ENCODE results near the gene PARD3. TPM values are rescaled to one million over a fixed set of nuclear protein-coding genes. Genes with fewer than 3 reads are reported as not detected.
"Not testable (repeated sequence)": the region's sequence is repeated elsewhere in the genome, so short reads cannot be mapped to it uniquely, and the experiment has no call there.

Gene PARD3
- total RNA-seq, 3 donors from 2014 or later, result 0.35 to 0.53 (median 0.37) TPM

GRCh38 chr10:34465678-34466077, 349.4 kb downstream of the PARD3 start:
- no peaks in the 10 kb centered on the region for H3K4me1 Mint-ChIP-seq (ENCODE audit: low read depth)
- H3K36me3 Mint-ChIP-seq (ENCODE audit: insufficient read depth), result no peaks in the 10 kb centered on the region
- peaks cover 3% of the 10 kb centered on the region for H3K27me3 Mint-ChIP-seq (ENCODE audit: low read depth)
- H3K9me3 Mint-ChIP-seq, result no peaks in the 10 kb centered on the region
- no peak overlapping the region for H3K4me3 Mint-ChIP-seq
- ATAC-seq, result no peak
- DNase-seq, result no peak

- H3K4me1 Mint-ChIP-seq (ENCODE audit: low read depth), result no peaks in the 10 kb centered on the region
- H3K27me3 Mint-ChIP-seq (ENCODE audit: low read depth), result no peaks in the 10 kb centered on the region
- ATAC-seq (no peak), DNase-seq (no peak)
- H3K36me3 Mint-ChIP-seq (ENCODE audit: insufficient read depth), result no peaks in the 10 kb centered on the region
- no peaks in the 10 kb centered on the region for H3K9me3 Mint-ChIP-seq
- H3K4me3 Mint-ChIP-seq, result no peak overlapping the region
Observed at GRCh38 chr10:34464591-34464990, 350.5 kb downstream of the PARD3 start.

GRCh38 chr10:34464000-34464399, 351.1 kb downstream of the PARD3 start:
- ATAC-seq (no peak), DNase-seq (no peak)
- Mint-ChIP-seq H3K9me3 (no peaks in the 10 kb centered on the region), H3K27me3 (ENCODE audit: low read depth) (no peaks in the 10 kb centered on the region), H3K36me3 (ENCODE audit: insufficient read depth) (no peaks in the 10 kb centered on the region), H3K4me1 (ENCODE audit: low read depth) (no peaks in the 10 kb centered on the region), H3K4me3 (no peak overlapping the region)

- H3K4me3 Mint-ChIP-seq, result no peak overlapping the region
- H3K36me3 Mint-ChIP-seq (ENCODE audit: insufficient read depth), result no peaks in the 10 kb centered on the region
- ATAC-seq, result no peak
- no peaks in the 10 kb centered on the region for H3K27me3 Mint-ChIP-seq (ENCODE audit: low read depth)
- H3K9me3 Mint-ChIP-seq, result no peaks in the 10 kb centered on the region
- H3K4me1 Mint-ChIP-seq (ENCODE audit: low read depth), result no peaks in the 10 kb centered on the region
- no peak for DNase-seq
Observed at GRCh38 chr10:34462993-34463392, 352.1 kb downstream of the PARD3 start.

- Mint-ChIP-seq H3K36me3 (ENCODE audit: insufficient read depth) (no peaks in the 10 kb centered on the region), H3K4me3 (no peak overlapping the region), H3K9me3 (no peaks in the 10 kb centered on the region), H3K27me3 (ENCODE audit: low read depth) (no peaks in the 10 kb centered on the region), H3K4me1 (ENCODE audit: low read depth) (no peaks in the 10 kb centered on the region)
- DNase-seq, result no peak
- no peak for ATAC-seq
Observed at GRCh38 chr10:34462056-34462455, 353.0 kb downstream of the PARD3 start.

GRCh38 chr10:34454590-34455261, 360.4 kb downstream of the PARD3 start:
- no peaks in the 10 kb centered on the region for H3K27me3 Mint-ChIP-seq (ENCODE audit: low read depth)
- H3K36me3 Mint-ChIP-seq (ENCODE audit: insufficient read depth), result no peaks in the 10 kb centered on the region
- no peaks in the 10 kb centered on the region for H3K4me1 Mint-ChIP-seq (ENCODE audit: low read depth)
- DNase-seq (no peak), ATAC-seq (no peak)
- no peak overlapping the region for H3K4me3 Mint-ChIP-seq
- H3K9me3 Mint-ChIP-seq, result no peaks in the 10 kb centered on the region

GRCh38 chr10:34449836-34450235, 365.3 kb downstream of the PARD3 start:
- Mint-ChIP-seq H3K9me3 (no peaks in the 10 kb centered on the region), H3K4me3 (no peak overlapping the region), H3K4me1 (ENCODE audit: low read depth) (no peaks in the 10 kb centered on the region), H3K36me3 (ENCODE audit: insufficient read depth) (no peaks in the 10 kb centered on the region), H3K27me3 (ENCODE audit: low read depth) (peaks cover 3% of the 10 kb centered on the region)
- no peak for DNase-seq
- ATAC-seq, result no peak

GRCh38 chr10:34446049-34446448, 369.0 kb downstream of the PARD3 start:
- Mint-ChIP-seq H3K36me3 (ENCODE audit: insufficient read depth) (no peaks in the 10 kb centered on the region), H3K27me3 (ENCODE audit: low read depth) (peaks cover 3% of the 10 kb centered on the region), H3K9me3 (no peaks in the 10 kb centered on the region), H3K4me3 (no peak overlapping the region), H3K4me1 (ENCODE audit: low read depth) (no peaks in the 10 kb centered on the region)
- no peak for DNase-seq
- no peak for ATAC-seq

- no peaks in the 10 kb centered on the region for H3K9me3 Mint-ChIP-seq
- H3K4me1 Mint-ChIP-seq (ENCODE audit: low read depth), result no peaks in the 10 kb centered on the region
- no peak overlapping the region for H3K4me3 Mint-ChIP-seq
- H3K36me3 Mint-ChIP-seq (ENCODE audit: insufficient read depth), result no peaks in the 10 kb centered on the region
- peaks cover 3% of the 10 kb centered on the region for H3K27me3 Mint-ChIP-seq (ENCODE audit: low read depth)
- DNase-seq (no peak), ATAC-seq (no peak)
Observed at GRCh38 chr10:34444223-34445183, 370.6 kb downstream of the PARD3 start.

GRCh38 chr10:34439386-34439785, 375.7 kb downstream of the PARD3 start:
- not testable (repeated sequence) for ATAC-seq; H3K4me1 Mint-ChIP-seq (ENCODE audit: low read depth); H3K36me3 Mint-ChIP-seq (ENCODE audit: insufficient read depth); H3K27me3 Mint-ChIP-seq (ENCODE audit: low read depth); H3K4me3 Mint-ChIP-seq; DNase-seq; H3K9me3 Mint-ChIP-seq

- Mint-ChIP-seq H3K4me3 (no peak overlapping the region), H3K9me3 (no peaks in the 10 kb centered on the region), H3K36me3 (ENCODE audit: insufficient read depth) (no peaks in the 10 kb centered on the region), H3K4me1 (ENCODE audit: low read depth) (no peaks in the 10 kb centered on the region), H3K27me3 (ENCODE audit: low read depth) (no peaks in the 10 kb centered on the region)
- DNase-seq (no peak), ATAC-seq (no peak)
Observed at GRCh38 chr10:34438741-34439140, 376.4 kb downstream of the PARD3 start.

- Mint-ChIP-seq H3K4me3 (no peak overlapping the region), H3K36me3 (ENCODE audit: insufficient read depth) (no peaks in the 10 kb centered on the region)
- no peak for ATAC-seq
Observed at GRCh38 chr10:34437906-34438305, 377.2 kb downstream of the PARD3 start.

GRCh38 chr10:34434119-34434594, 380.9 kb downstream of the PARD3 start:
- Mint-ChIP-seq H3K4me3 (no peak overlapping the region), H3K4me1 (ENCODE audit: low read depth) (no peaks in the 10 kb centered on the region), H3K9me3 (no peaks in the 10 kb centered on the region), H3K36me3 (ENCODE audit: insufficient read depth) (no peaks in the 10 kb centered on the region), H3K27me3 (ENCODE audit: low read depth) (peaks cover 2% of the 10 kb centered on the region)
- DNase-seq (no peak), ATAC-seq (no peak)

More at GRCh38 chr10:34437906-34438305, 377.2 kb downstream of the PARD3 start:
- DNase-seq, result no peak
- Mint-ChIP-seq H3K27me3 (ENCODE audit: low read depth) (no peaks in the 10 kb centered on the region), H3K4me1 (ENCODE audit: low read depth) (no peaks in the 10 kb centered on the region), H3K9me3 (no peaks in the 10 kb centered on the region)

GRCh38 chr10:34433241-34434076, 381.6 kb downstream of the PARD3 start:
- DNase-seq (no peak), ATAC-seq (no peak)
- Mint-ChIP-seq H3K36me3 (ENCODE audit: insufficient read depth) (no peaks in the 10 kb centered on the region), H3K4me1 (ENCODE audit: low read depth) (no peaks in the 10 kb centered on the region), H3K9me3 (no peaks in the 10 kb centered on the region), H3K27me3 (ENCODE audit: low read depth) (peaks cover 2% of the 10 kb centered on the region), H3K4me3 (no peak overlapping the region)
